K562 (cell line): ENCODE data around the gene ST6GAL1. TPM values are rescaled to one million over a fixed set of nuclear protein-coding genes. Genes with fewer than 3 reads are reported as not detected.
A peak's percentile ranks its signal among the peaks of the same experiment; 100 is the strongest.

ENCODE experiments used
- BCOR ChIP-seq: fragments of 450-650 bp; IDR thresholded peaks from 2 replicates; pipeline ENCODE4 v1.6.1; 2016
- FOS ChIP-seq: IDR thresholded peaks from 3 replicates; pipeline ENCODE4 v1.6.1; 2011; ENCODE audit not compliant: insufficient read length; ENCODE audit errors: extremely low read depth
- FOXK2 ChIP-seq, 2 experiments: fragments of 450-650 bp; IDR thresholded peaks in 1 of 2; conservative IDR thresholded peaks in 1 of 2; 2 replicates each; pipeline ENCODE4 v1.6.1; 2016; ENCODE audit warnings: low read depth in 2 of 2, mild to moderate bottlenecking in 1 of 2
- GABPB2 ChIP-seq: fragments of 250-450 bp; sonication (Bioruptor Pico); conservative IDR thresholded peaks from 2 replicates; pipeline ENCODE4 v1.5.1; 2021; ENCODE audit warnings: mild to moderate bottlenecking
- HDAC1 ChIP-seq, 2 experiments: fragments of 450-650 bp; IDR thresholded peaks; 2 replicates each; pipeline ENCODE4 v1.6.1; 2016 to 2017; ENCODE audit warnings: inconsistent platforms in 1 of 2, mild to moderate bottlenecking in 1 of 2, moderate library complexity in 1 of 2
- HNRNPUL1 ChIP-seq: fragments of 200-400 bp; formaldehyde crosslinking; IDR thresholded peaks from 2 replicates; pipeline ENCODE4 v1.6.1; 2017; ENCODE audit warnings: low read length
- MCM3 ChIP-seq: fragments of 450-650 bp; IDR thresholded peaks from 2 replicates; pipeline ENCODE4 v1.6.1; 2016
- POLR2A ChIP-seq: fragments of 450-650 bp; conservative IDR thresholded peaks from 2 replicates; pipeline ENCODE4 v1.6.1; 2016
- ZBTB17 ChIP-seq: fragments of 450-650 bp; formaldehyde crosslinking; IDR thresholded peaks from 2 replicates; pipeline ENCODE4 v1.4.0; 2020; ENCODE audit warnings: mild to moderate bottlenecking
- ZBTB7A ChIP-seq: IDR thresholded peaks from 2 replicates; pipeline ENCODE4 v1.6.1; 2011; ENCODE audit warnings: low read depth, mild to moderate bottlenecking, low read length, moderate library complexity, borderline replicate concordance; ENCODE audit not compliant: control insufficient read depth
- ZC3H11A ChIP-seq: IDR thresholded peaks from 2 replicates; pipeline ENCODE4 v1.6.1; 2012; ENCODE audit warnings: low read depth, low read length, improper control_type of control experiment
- ZFP36 ChIP-seq: fragments of 150-350 bp; IDR thresholded peaks from 2 replicates; pipeline ENCODE4 v1.6.1; 2018; ENCODE audit warnings: low read length, low read depth; ENCODE audit not compliant: partially characterized antibody
- ZFX ChIP-seq: sonication (generic); formaldehyde crosslinking; IDR thresholded peaks from 2 replicates; pipeline ENCODE4 v1.8.0; 2022; ENCODE audit warnings: mild to moderate bottlenecking, missing genetic modification reagents, moderate library complexity
- ZNF24 ChIP-seq: fragments of 450-650 bp; IDR thresholded peaks from 2 replicates; pipeline ENCODE4 v1.6.1; 2016
- polyA plus RNA-seq, 8 experiments: library from polyadenylated mRNA; depleted of rRNA in 4 of 8; stranded (reverse) in 5 of 8; unstranded in 3 of 8; fragments of >200 nt; fragmentation: Nextera tagmentation in 2 of 8; fragmentation: Illumina TruSeq in 1 of 8; extraction: Ambion mirVana in 2 of 8; extraction: Trizol in 1 of 8; gene quantifications; 2 replicates each; pipeline versions ENCODE4 v1.2.1 to v1.2.3, GENCODE V29; 2011 to 2014; ENCODE audit warnings: inconsistent platforms in 1 of 8, missing spikeins in 1 of 8
- total RNA-seq, 7 experiments: library from RNA; depleted of rRNA in 6 of 7; stranded (reverse); fragments of >200 nt in 6 of 7; fragmentation: Illumina TruSeq in 2 of 7; extraction: Trizol in 2 of 7; gene quantifications; 2 replicates each; pipeline versions ENCODE4 v1.2.1 to v1.2.3, GENCODE V29; 2011 to 2021; ENCODE audit warnings: low replicate concordance in 1 of 7
- TF ChIP-seq, protein P1 (sequence below): sonication (generic); formaldehyde crosslinking; IDR thresholded peaks from 2 replicates; pipeline ENCODE4 v1.8.0; 2022; ENCODE audit warnings: mild to moderate bottlenecking, missing genetic modification reagents
- TF ChIP-seq, protein P2 (sequence below): fragments of 450-650 bp; IDR thresholded peaks from 2 replicates; pipeline ENCODE4 v1.7.1; 2018; ENCODE audit warnings: mild to moderate bottlenecking, low read depth; ENCODE audit not compliant: partially characterized antibody
- TF ChIP-seq, protein P3 (sequence below): fragments of 450-650 bp; IDR thresholded peaks from 2 replicates; pipeline ENCODE4 v1.6.1; 2017; ENCODE audit warnings: antibody characterized with exemption
- TF ChIP-seq, protein P4 (sequence below): fragments of 250-450 bp; sonication (Bioruptor Pico); IDR thresholded peaks from 2 replicates; pipeline ENCODE4 v1.8.0; 2021; ENCODE audit warnings: moderate library complexity, mild to moderate bottlenecking, inconsistent platforms
- TF ChIP-seq, protein P5 (sequence below): conservative IDR thresholded peaks from 2 replicates; pipeline ENCODE4 v1.6.1; 2011; ENCODE audit warnings: low read depth, mild to moderate bottlenecking, low read length; ENCODE audit not compliant: control insufficient read depth

Gene ST6GAL1
- total and polyA plus RNA-seq, 9 of the 15 experiments (the other 6 are each of a cell fraction or from before 2014, with no cell fraction given) = 31.9 to 145 (median 71.0) TPM

DNA sequence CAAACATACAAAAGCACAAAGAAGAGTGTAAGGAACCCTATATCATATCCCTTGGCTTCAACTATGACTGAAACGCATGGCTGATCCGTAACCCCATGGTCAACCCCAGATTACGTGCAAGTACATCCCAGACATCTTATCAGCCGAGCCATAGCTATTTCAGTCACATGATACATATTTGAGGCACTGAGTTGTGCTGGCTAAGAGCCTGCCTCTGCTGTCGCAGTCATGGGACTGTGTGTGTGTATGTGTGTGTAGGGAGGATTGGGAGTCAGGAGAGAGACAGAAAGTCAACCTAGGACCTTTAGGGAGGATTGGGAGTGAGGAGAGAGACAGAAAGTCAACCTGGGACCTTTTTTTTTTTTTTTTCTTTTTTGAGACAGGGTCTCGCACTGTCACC is 8.4 kb downstream of the ST6GAL1 start (continued):
- TF ChIP-seq FOXK2 (conservative IDR thresholded peaks at IDR 0.05 in 1 of 2, IDR thresholded peaks at IDR 0.05 in 1 of 2; ENCODE audit: low read depth in 2 of 2) (peak; percentile 69 to 81; a peak in 3 of 4 replicates), FOS (no peak), HNRNPUL1 (no peak), ZBTB7A (no peak), GABPB2 (no peak), POLR2A (peak; percentile 35; the same call in 1 of the 2 replicates), HDAC1 (IDR thresholded peaks at IDR 0.05) (peak in 1 of 2 experiments; percentile 83; a peak in 2 of 4 replicates), ZBTB17 (CRISPR knock-in tag) (peak; percentile 58; the same call in 1 of the 2 replicates), ZNF24 (no peak), MCM3 (no peak), ZC3H11A (no peak), BCOR (0 out of 2 replicates have a peak, but pooled peaks have one; percentile 8), ZFP36 (no peak), ZFX (CRISPR knock-in tag) (no peak)
- TF ChIP-seq, protein P1, sequence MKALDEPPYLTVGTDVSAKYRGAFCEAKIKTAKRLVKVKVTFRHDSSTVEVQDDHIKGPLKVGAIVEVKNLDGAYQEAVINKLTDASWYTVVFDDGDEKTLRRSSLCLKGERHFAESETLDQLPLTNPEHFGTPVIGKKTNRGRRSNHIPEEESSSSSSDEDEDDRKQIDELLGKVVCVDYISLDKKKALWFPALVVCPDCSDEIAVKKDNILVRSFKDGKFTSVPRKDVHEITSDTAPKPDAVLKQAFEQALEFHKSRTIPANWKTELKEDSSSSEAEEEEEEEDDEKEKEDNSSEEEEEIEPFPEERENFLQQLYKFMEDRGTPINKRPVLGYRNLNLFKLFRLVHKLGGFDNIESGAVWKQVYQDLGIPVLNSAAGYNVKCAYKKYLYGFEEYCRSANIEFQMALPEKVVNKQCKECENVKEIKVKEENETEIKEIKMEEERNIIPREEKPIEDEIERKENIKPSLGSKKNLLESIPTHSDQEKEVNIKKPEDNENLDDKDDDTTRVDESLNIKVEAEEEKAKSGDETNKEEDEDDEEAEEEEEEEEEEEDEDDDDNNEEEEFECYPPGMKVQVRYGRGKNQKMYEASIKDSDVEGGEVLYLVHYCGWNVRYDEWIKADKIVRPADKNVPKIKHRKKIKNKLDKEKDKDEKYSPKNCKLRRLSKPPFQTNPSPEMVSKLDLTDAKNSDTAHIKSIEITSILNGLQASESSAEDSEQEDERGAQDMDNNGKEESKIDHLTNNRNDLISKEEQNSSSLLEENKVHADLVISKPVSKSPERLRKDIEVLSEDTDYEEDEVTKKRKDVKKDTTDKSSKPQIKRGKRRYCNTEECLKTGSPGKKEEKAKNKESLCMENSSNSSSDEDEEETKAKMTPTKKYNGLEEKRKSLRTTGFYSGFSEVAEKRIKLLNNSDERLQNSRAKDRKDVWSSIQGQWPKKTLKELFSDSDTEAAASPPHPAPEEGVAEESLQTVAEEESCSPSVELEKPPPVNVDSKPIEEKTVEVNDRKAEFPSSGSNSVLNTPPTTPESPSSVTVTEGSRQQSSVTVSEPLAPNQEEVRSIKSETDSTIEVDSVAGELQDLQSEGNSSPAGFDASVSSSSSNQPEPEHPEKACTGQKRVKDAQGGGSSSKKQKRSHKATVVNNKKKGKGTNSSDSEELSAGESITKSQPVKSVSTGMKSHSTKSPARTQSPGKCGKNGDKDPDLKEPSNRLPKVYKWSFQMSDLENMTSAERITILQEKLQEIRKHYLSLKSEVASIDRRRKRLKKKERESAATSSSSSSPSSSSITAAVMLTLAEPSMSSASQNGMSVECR (CRISPR knock-in tag) = no peak
- TF ChIP-seq, protein P2, sequence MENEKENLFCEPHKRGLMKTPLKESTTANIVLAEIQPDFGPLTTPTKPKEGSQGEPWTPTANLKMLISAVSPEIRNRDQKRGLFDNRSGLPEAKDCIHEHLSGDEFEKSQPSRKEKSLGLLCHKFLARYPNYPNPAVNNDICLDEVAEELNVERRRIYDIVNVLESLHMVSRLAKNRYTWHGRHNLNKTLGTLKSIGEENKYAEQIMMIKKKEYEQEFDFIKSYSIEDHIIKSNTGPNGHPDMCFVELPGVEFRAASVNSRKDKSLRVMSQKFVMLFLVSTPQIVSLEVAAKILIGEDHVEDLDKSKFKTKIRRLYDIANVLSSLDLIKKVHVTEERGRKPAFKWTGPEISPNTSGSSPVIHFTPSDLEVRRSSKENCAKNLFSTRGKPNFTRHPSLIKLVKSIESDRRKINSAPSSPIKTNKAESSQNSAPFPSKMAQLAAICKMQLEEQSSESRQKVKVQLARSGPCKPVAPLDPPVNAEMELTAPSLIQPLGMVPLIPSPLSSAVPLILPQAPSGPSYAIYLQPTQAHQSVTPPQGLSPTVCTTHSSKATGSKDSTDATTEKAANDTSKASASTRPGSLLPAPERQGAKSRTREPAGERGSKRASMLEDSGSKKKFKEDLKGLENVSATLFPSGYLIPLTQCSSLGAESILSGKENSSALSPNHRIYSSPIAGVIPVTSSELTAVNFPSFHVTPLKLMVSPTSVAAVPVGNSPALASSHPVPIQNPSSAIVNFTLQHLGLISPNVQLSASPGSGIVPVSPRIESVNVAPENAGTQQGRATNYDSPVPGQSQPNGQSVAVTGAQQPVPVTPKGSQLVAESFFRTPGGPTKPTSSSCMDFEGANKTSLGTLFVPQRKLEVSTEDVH = no peak
- TF ChIP-seq, protein P3, sequence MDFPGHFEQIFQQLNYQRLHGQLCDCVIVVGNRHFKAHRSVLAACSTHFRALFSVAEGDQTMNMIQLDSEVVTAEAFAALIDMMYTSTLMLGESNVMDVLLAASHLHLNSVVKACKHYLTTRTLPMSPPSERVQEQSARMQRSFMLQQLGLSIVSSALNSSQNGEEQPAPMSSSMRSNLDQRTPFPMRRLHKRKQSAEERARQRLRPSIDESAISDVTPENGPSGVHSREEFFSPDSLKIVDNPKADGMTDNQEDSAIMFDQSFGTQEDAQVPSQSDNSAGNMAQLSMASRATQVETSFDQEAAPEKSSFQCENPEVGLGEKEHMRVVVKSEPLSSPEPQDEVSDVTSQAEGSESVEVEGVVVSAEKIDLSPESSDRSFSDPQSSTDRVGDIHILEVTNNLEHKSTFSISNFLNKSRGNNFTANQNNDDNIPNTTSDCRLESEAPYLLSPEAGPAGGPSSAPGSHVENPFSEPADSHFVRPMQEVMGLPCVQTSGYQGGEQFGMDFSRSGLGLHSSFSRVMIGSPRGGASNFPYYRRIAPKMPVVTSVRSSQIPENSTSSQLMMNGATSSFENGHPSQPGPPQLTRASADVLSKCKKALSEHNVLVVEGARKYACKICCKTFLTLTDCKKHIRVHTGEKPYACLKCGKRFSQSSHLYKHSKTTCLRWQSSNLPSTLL = no peak
- TF ChIP-seq, protein P4, sequence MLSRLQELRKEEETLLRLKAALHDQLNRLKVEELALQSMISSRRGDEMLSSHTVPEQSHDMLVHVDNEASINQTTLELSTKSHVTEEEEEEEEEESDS (CRISPR knock-in tag) = no peak
- TF ChIP-seq, protein P5, sequence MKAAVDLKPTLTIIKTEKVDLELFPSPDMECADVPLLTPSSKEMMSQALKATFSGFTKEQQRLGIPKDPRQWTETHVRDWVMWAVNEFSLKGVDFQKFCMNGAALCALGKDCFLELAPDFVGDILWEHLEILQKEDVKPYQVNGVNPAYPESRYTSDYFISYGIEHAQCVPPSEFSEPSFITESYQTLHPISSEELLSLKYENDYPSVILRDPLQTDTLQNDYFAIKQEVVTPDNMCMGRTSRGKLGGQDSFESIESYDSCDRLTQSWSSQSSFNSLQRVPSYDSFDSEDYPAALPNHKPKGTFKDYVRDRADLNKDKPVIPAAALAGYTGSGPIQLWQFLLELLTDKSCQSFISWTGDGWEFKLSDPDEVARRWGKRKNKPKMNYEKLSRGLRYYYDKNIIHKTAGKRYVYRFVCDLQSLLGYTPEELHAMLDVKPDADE = no peak
